Pancreas (tissue), 10 donors: ENCODE results near the gene EGFR. TPM values are rescaled to one million over a fixed set of nuclear protein-coding genes. Genes with fewer than 3 reads are reported as not detected.

Experiments
- ATAC-seq, 4 donors: fragments of 200-7000 bp; cut with Tn5 transposase; one replicate each; pipeline versions ENCODE4 v1.8.0 to v1.9.1; 2020; ENCODE audit warnings: mild to moderate bottlenecking in 4 of 4, moderate library complexity in 4 of 4
- DNase-seq, 6 donors: peaks; one replicate each; pipeline ENCODE4 v3.0.0-alpha.2; 2020
- FAIRE-seq: peaks from 2 replicates; lab custom pipeline; 2012; peaks lifted over from hg19 to GRCh38; lab: Jason Lieb, UNC
- H3K27ac ChIP-seq, 4 donors: fragments of 200-600 bp; sonication (generic); 1 replicate in 3 of 4; 2 replicates in 1 of 4; pipeline versions ENCODE4 v1.5.0 to v1.8.0; 2020
- H3K27me3 ChIP-seq, 4 donors: fragments of 200-600 bp; one replicate each; pipeline ENCODE4 v1.8.0; 2021
- H3K36me3 ChIP-seq, 3 donors: fragments of 200-600 bp; sonication (generic) in 1 of 3; one replicate each; pipeline versions ENCODE4 v1.5.0 to v1.8.0; 2020 to 2021
- H3K4me1 ChIP-seq, 3 donors: fragments of 200-600 bp; one replicate each; pipeline ENCODE4 v1.8.0; 2021
- H3K4me3 ChIP-seq, 4 donors: fragments of 200-600 bp; sonication (generic) in 2 of 4; one replicate each; pipeline versions ENCODE4 v1.5.0 to v1.8.0; 2020 to 2021
- H3K9me3 ChIP-seq, 4 donors: fragments of 200-600 bp; one replicate each; pipeline ENCODE4 v1.8.0; 2021
- WGBS, 2 donors: extraction: QIAGEN DNeasy Blood & Tissue Kit; methylation state at CpG; one replicate each; pipeline ENCODE4 v1.1.7; 2013; 5-methylcytosine and 5-hydroxymethylcytosine counted together
- intact Hi-C, 3 donors: fragments of 100-400 bp; cut with DNase I; formaldehyde crosslinking; loops; one replicate each; pipeline versions ENCODE4 v1.11.1 to v1.14.2; 2022
- polyA plus RNA-seq, 2 donors: library from polyadenylated mRNA; stranded (reverse); fragments of 200-250 nt; gene quantifications; one replicate each; pipeline ENCODE4 v1.2.3, GENCODE V29; 2013
- total RNA-seq, 6 donors: library from RNA; stranded (reverse); fragmentation: NEBNext Ultra II Directional in 4 of 6; extraction: Animal tissue kit (Norgen Biotek cat#: 25700) in 4 of 6; gene quantifications; one replicate each; pipeline versions ENCODE4 v1.2.1 to v1.2.4, GENCODE V29; 2021 to 2023
- TF ChIP-seq, protein P1 (sequence below), 4 donors: fragments of 200-600 bp; sonication (generic) in 3 of 4; IDR thresholded peaks; one replicate each; pipeline versions ENCODE4 v1.5.0 to v1.8.0; 2021; ENCODE audit warnings: antibody characterized with exemption in 4 of 4
- donor health status: healthy with polysubstance abuse.
- donor health status: DM: no; HTN: no; CAD: no; lungs with moderate emphysema.
- donor health status: DM: no; HTN: no; CAD: no.
- donor health status: control.
- donor health status: control.
- donor health status: Bipolar disorder and iron deficiency.
- donor health status: DM: yes; HTN: yes; CAD: no.
- donor health status: DM: no; HTN: no; CAD: no.
- donor health status: DM: no; HTN: no; CAD: no.
- donor health status: DM: yes; HTN: yes; CAD: no.

The EGFR gene
- total and polyA plus RNA-seq, 8 donors = 5.5 to 38.8 (median 30.3) TPM

DNA sequence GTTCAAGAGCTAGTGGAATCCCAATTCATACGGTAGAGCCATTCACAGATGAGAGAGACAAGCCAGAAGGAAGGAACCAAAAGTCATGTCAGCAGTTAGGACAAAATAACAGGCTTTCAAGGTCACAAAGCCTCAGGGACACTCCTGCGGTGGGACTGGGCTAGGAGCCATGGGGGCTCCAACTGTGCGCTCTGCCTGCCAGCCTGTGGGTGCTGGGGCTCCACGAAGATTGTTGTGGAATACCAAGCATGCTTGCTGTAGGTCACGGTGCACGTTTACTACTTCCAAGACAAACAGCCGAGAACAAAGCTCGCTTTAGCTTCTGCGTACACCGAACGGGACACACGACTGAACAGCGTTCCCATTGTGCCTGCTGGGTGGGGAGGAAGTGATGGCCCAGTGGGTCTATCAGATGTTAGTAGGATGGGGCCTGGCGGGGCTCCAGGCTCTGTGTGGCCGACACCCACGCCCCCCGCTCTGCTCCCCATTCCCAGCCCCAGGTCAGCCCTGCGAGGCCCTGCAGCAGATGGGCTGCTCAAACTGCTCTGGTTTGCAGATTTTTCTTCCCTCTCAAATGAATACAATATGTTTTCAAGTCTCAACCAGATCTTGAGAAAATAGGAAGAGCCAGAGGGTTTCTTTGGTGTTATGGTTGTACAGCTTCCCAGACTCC is 158.9 kb downstream of the EGFR start:
- 65 to 66% methylated on average over 18 of the region's 18 CpGs for WGBS, 2 donors

DNA sequence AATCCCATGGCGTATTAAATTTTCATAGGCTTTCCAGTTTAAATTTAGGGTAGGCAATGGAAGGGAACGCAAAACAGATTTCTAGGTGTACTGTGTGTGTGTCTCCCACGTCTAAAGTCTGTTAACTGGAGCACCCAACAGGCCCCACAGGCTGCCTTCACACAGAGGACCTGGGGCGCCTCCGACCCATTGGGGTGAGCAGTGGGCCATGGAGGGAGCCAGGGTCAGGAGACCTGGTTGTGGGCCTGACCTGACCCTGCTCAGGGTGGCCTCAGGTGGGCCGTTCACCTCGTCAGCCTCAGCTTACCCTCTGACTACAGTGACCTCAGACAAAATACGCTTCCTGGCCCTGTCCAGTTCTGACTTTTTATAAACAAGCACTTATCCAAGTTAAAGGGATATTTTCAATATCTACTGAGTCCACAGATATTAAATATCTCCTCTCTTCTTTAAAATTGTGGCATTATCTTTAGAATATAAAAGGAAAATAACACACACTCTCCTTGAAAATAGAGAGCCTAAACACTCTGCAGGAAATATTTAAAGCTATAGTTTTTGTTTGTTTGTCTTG is 159.6 kb downstream of the EGFR start:
- intact Hi-C loops = no loop called here
- H3K4me1 ChIP-seq = no peaks in the 10 kb centered on the region
- TF ChIP-seq, protein P1, sequence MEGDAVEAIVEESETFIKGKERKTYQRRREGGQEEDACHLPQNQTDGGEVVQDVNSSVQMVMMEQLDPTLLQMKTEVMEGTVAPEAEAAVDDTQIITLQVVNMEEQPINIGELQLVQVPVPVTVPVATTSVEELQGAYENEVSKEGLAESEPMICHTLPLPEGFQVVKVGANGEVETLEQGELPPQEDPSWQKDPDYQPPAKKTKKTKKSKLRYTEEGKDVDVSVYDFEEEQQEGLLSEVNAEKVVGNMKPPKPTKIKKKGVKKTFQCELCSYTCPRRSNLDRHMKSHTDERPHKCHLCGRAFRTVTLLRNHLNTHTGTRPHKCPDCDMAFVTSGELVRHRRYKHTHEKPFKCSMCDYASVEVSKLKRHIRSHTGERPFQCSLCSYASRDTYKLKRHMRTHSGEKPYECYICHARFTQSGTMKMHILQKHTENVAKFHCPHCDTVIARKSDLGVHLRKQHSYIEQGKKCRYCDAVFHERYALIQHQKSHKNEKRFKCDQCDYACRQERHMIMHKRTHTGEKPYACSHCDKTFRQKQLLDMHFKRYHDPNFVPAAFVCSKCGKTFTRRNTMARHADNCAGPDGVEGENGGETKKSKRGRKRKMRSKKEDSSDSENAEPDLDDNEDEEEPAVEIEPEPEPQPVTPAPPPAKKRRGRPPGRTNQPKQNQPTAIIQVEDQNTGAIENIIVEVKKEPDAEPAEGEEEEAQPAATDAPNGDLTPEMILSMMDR (IDR thresholded peaks at IDR 0.05) = no peak
- ATAC-seq = no peak
- DNase-seq = no peak
- no peaks in the 10 kb centered on the region for H3K27me3 ChIP-seq
- H3K4me3 ChIP-seq = no peak overlapping the region
- H3K36me3 ChIP-seq = peaks cover 0 to 60% (median 13%) of the 10 kb centered on the region in 3 donors
- no peak overlapping the region for H3K27ac ChIP-seq
- H3K9me3 ChIP-seq = no peaks in the 10 kb centered on the region
- FAIRE-seq = no peak
- 87 to 89% methylated on average over 8 of the region's 8 CpGs for WGBS, 2 donors

More for the DNA sequence above, 158.9 kb downstream of the EGFR start:
- ATAC-seq (peak in 3 of 4 donors; percentile 25 to 46 (median 37)), DNase-seq (peak in 2 of 6 donors; percentile 13 to 25), FAIRE-seq (no peak)
- peaks cover 0 to 63% (median 19%) of the 10 kb centered on the region in 3 donors for H3K36me3 ChIP-seq
- no peaks in the 10 kb centered on the region for H3K27me3 ChIP-seq
- intact Hi-C loops = no loop called here
- no peaks in the 10 kb centered on the region for H3K9me3 ChIP-seq
- H3K4me1 ChIP-seq = no peaks in the 10 kb centered on the region
- H3K4me3 ChIP-seq = no peak overlapping the region
- TF ChIP-seq, protein P1 (IDR thresholded peaks at IDR 0.05) = no peak
- peak overlapping the region in 2 of 4 donors; percentile 5 to 12 for H3K27ac ChIP-seq

DNA sequence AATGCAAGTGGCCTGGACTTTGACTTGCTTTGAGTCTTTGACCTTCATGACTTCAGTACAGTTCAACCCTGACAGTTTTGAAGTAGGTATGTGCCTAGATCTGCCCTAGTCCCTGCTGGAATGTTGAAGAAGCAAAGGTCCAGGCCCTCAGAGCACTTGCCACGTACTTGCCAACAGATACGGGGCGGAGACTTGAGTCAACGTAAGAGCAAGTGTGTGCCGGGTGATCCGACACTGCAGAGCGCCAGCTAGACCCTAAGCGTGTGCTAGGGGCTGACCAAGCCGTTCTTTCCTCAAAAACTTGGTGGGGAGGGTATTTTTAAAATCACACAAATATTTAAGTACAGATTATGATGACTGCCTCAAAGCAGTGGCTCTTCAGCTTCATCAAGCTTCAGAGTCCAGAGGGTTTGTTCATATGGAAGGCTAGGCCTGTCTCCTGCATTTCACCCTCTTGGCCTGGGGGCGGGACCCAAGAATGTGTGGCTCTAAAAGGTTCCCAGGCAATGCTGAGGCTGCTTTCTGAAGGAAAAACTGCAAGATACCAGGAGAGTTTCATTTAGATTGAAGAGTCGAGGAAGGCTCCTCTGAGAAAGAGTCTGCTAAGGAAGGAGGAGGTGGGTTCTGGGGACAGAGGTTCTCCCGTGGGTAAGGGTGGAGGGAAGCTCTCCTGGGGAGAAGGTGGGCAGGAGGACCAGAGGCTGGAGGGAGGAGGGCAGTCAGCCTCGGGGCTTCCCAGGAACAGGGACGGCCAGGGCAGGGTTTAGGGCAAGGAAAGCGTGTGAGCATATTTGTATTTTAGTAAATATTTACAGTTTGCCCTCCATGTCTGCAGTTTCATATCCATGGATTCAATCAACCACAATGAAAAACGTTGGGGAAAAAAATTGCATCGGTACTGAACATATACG is 160.3 kb downstream of the EGFR start:
- WGBS, 2 donors = 83 to 85% methylated on average over 18 of the region's 18 CpGs
- peaks cover 0 to 53% (median 10%) of the 10 kb centered on the region in 3 donors for H3K36me3 ChIP-seq
- intact Hi-C loops = no loop called here
- H3K27ac ChIP-seq = no peak overlapping the region
- DNase-seq (no peak), FAIRE-seq (no peak), ATAC-seq (no peak)
- H3K4me1 ChIP-seq = no peaks in the 10 kb centered on the region
- no peak overlapping the region for H3K4me3 ChIP-seq
- no peaks in the 10 kb centered on the region for H3K27me3 ChIP-seq
- H3K9me3 ChIP-seq = no peaks in the 10 kb centered on the region
- TF ChIP-seq, protein P1 (IDR thresholded peaks at IDR 0.05) = no peak

DNA sequence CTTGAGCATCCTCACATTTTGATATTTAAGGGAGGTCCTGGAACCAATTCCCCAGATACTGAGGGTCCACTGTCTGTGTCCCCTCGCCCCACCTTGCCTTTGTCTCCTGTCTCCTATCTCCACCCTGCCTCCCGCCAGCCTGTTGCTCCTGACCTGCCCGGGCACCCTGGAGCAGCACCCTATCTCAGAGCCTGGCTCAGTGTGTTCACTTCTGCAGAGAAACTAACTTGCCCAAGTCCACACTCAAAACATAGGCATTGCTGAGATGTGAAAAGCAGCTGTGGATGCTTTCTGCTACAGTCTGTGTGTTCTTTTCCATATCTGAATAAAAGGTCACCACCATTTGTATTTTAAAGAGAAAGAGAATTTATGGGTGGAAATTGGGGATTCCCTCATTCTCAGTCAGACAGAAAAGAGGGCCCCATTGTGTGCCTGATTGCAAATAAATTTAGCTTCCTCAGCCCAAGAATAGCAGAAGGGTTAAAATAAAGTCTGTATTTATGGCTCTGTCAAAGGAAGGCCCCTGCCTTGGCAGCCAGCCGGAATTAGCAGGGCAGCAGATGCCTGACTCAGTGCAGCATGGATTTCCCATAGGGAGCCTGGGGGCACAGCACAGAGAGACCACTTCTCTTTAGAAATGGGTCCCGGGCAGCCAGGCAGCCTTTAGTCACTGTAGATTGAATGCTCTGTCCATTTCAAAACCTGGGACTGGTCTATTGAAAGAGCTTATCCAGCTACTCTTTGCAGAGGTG is 161.3 kb downstream of the EGFR start:
- FAIRE-seq = no peak

More for the DNA sequence above, 161.3 kb downstream of the EGFR start:
- TF ChIP-seq, protein P1 (IDR thresholded peaks at IDR 0.05) = no peak
- Histone ChIP-seq H3K9me3 (no peaks in the 10 kb centered on the region), H3K36me3 (peaks cover 0 to 44% (median under 1%) of the 10 kb centered on the region in 3 donors), H3K4me1 (no peaks in the 10 kb centered on the region), H3K27me3 (no peaks in the 10 kb centered on the region), H3K4me3 (no peak overlapping the region), H3K27ac (no peak overlapping the region)
- WGBS, 2 donors = 83 to 94% methylated on average over 5 of the region's 5 CpGs
- ATAC-seq = no peak
- no peak for DNase-seq
- intact Hi-C loops = no loop called here
